ENCODE results near the gene KLF17. TPM values are rescaled to one million over a fixed set of nuclear protein-coding genes. Genes with fewer than 3 reads are reported as not detected.
"Not testable (repeated sequence)": the region's sequence is repeated elsewhere in the genome, so short reads cannot be mapped to it uniquely, and the experiment has no call there.

KLF17 gene
- total RNA-seq, 2 donors from 2014 or later, result 0.80 TPM; not detected in 1

DNA sequence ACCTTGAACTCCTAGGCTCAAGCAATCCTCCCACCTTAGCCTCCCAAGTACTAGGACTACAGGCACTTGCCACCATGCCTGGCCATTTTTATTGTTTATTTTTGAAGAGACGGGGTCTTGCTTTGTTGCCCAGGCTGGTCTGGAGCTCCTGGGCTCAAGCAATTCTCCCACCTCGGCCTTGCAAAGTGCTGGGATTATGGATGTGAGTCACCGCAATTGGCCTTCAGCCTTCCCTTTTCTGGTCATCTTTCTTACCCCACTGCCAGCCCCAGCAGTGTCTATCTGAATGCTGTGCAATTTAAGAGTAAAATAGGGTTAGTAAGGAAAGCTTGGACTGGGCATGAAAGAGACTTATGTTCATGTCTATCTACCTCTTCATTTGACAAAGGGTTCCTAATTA, 6.1 kb upstream of the KLF17 start:
- no peaks in the 10 kb centered on the region for H3K36me3 ChIP-seq
- WGBS, result 82% methylated on average over 3 of the region's 3 CpGs
- H3K27me3 ChIP-seq (replicated peaks; ENCODE audit: insufficient read depth), result no peaks in the 10 kb centered on the region
- no peaks in the 10 kb centered on the region for H3K4me1 ChIP-seq (replicated peaks)
- intact Hi-C loops (cut with DNase I), result no loop called here
- TF ChIP-seq POLR2A (IDR thresholded peaks at IDR 0.05) (no peak), POLR2AphosphoS5 (IDR thresholded peaks at IDR 0.05) (no peak)
- TF ChIP-seq, protein P1, sequence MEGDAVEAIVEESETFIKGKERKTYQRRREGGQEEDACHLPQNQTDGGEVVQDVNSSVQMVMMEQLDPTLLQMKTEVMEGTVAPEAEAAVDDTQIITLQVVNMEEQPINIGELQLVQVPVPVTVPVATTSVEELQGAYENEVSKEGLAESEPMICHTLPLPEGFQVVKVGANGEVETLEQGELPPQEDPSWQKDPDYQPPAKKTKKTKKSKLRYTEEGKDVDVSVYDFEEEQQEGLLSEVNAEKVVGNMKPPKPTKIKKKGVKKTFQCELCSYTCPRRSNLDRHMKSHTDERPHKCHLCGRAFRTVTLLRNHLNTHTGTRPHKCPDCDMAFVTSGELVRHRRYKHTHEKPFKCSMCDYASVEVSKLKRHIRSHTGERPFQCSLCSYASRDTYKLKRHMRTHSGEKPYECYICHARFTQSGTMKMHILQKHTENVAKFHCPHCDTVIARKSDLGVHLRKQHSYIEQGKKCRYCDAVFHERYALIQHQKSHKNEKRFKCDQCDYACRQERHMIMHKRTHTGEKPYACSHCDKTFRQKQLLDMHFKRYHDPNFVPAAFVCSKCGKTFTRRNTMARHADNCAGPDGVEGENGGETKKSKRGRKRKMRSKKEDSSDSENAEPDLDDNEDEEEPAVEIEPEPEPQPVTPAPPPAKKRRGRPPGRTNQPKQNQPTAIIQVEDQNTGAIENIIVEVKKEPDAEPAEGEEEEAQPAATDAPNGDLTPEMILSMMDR (IDR thresholded peaks at IDR 0.05), result no peak
- no peaks in the 10 kb centered on the region for H3K9me3 ChIP-seq
- DNase-seq (ENCODE audit: low spot score), result no peak
- no peak overlapping the region for H3K4me3 ChIP-seq
- no peak overlapping the region for H3K27ac ChIP-seq

DNA sequence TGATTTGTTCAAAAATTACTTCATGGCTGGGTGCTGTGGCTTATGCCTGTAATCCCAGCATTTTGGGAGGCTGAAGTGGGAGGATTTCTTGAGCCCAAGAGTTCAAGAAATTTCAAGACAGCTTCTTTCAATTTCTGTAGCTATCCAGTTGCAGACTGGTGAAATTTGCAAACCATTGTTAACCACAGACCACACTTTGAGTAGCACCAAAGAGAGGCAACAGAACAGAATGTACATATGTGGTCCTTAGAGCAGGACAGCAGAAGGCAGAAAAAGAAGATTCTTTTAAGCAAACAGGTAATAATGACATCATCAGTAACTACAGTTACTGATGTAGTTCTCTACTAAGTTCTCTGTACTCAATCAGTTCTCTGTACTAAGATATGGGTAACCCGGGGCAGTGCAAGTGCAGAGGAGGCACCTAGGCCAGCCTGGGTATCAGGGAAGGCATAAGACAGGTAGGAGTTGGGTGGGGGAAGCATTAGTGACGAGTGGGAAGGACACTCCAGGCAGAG, 5.5 kb upstream of the KLF17 start:
- TF ChIP-seq, protein P1 (IDR thresholded peaks at IDR 0.05), result no peak
- no peak for TF ChIP-seq POLR2A (IDR thresholded peaks at IDR 0.05)
- no peak for TF ChIP-seq POLR2AphosphoS5 (IDR thresholded peaks at IDR 0.05)
- intact Hi-C loops (cut with DNase I), result no loop called here
- DNase-seq (ENCODE audit: low spot score), result no peak
- Histone ChIP-seq H3K4me1 (replicated peaks) (no peaks in the 10 kb centered on the region), H3K4me3 (no peak overlapping the region), H3K27me3 (replicated peaks; ENCODE audit: insufficient read depth) (no peaks in the 10 kb centered on the region), H3K9me3 (no peaks in the 10 kb centered on the region), H3K27ac (no peak overlapping the region), H3K36me3 (no peaks in the 10 kb centered on the region)
- 96% methylated on average over 2 of the region's 2 CpGs for WGBS

DNA sequence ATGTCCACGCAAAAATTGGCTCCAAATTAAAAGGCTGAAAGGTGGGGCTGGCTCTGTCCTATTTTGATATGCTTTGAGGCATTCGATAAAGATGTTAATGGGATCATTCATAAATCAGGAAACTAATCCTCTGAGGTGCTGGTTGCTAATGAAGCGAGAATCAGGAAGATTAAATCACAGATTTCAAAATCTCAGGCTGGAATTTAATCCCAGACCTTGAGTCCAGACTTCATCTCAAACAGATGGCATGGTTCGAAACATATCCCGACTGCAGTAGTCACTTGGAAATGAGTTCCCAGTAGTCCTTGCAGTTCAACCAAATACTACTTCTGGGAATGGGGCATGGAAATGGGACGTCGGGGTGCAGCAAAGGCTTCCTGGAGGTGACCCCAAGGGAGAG, 4.5 kb upstream of the KLF17 start:
- Histone ChIP-seq H3K9me3 (no peaks in the 10 kb centered on the region), H3K27ac (no peak overlapping the region), H3K27me3 (replicated peaks; ENCODE audit: insufficient read depth) (no peaks in the 10 kb centered on the region), H3K4me1 (replicated peaks) (no peaks in the 10 kb centered on the region), H3K4me3 (no peak overlapping the region), H3K36me3 (no peaks in the 10 kb centered on the region)
- TF ChIP-seq, protein P1 (IDR thresholded peaks at IDR 0.05), result no peak
- TF ChIP-seq POLR2A (IDR thresholded peaks at IDR 0.05) (no peak), POLR2AphosphoS5 (IDR thresholded peaks at IDR 0.05) (no peak)
- intact Hi-C loops (cut with DNase I), result no loop called here
- WGBS, result 84% methylated on average over 7 of the region's 7 CpGs
- no peak for DNase-seq (ENCODE audit: low spot score)

DNA sequence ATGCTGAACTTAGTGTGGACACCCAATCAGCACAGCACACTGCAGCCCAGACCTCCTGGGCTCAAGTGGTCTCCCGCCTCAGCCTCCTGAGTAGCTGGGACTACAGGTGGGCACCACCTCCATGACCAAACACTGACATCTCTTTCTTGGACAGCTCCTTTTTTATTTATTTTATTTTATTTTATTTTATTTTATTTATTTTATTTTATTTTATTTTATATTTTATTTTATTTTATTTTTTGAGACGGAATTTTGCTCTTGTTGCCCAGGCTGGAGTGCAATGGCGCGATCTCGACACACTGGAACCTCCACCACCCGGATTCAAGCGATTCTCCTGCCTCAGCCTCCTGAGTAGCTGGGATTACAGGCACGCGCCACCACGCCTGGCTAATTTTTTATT, 1.3 kb upstream of the KLF17 start:
- intact Hi-C loops (cut with DNase I); H3K27ac ChIP-seq; H3K27me3 ChIP-seq (replicated peaks; ENCODE audit: insufficient read depth); H3K9me3 ChIP-seq; H3K4me3 ChIP-seq; H3K36me3 ChIP-seq; DNase-seq (ENCODE audit: low spot score); H3K4me1 ChIP-seq (replicated peaks): not testable (repeated sequence)
- 97% methylated on average over 10 of the region's 10 CpGs for WGBS

DNA sequence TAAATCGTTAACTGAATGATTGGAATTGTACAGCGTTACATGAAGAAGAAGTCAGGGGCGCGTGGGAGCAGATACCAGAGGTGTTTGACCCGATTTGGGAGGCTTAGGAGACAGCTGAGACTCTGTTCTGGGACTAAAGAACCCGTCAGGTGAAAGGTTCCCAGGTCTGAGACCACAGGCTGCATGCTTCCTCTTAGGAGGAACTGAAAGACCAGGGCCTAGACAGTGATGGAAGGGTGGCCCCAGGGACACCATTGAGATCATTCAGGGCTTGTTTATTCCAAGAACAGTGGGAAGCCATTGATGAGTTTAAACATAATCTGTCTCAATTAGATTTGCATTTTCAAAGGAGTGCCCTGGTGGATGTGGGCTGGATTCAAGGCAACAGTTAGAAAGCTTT, 904 bp downstream of the KLF17 start:
- no peak for TF ChIP-seq POLR2A (IDR thresholded peaks at IDR 0.05)
- TF ChIP-seq POLR2AphosphoS5 (IDR thresholded peaks at IDR 0.05), result no peak
- TF ChIP-seq, protein P1 (IDR thresholded peaks at IDR 0.05), result no peak
- no peaks in the 10 kb centered on the region for H3K36me3 ChIP-seq
- 93% methylated on average over 6 of the region's 6 CpGs for WGBS
- DNase-seq (ENCODE audit: low spot score), result no peak
- intact Hi-C loops (cut with DNase I), result no loop called here
- no peaks in the 10 kb centered on the region for H3K4me1 ChIP-seq (replicated peaks)
- H3K9me3 ChIP-seq, result no peaks in the 10 kb centered on the region
- H3K27ac ChIP-seq, result no peak overlapping the region
- H3K4me3 ChIP-seq, result no peak overlapping the region
- H3K27me3 ChIP-seq (replicated peaks; ENCODE audit: insufficient read depth), result no peaks in the 10 kb centered on the region
